ENCODE data around the gene DQX1.
A peak's percentile ranks its signal among the peaks of the same experiment; 100 is the strongest.
"Not testable (repeated sequence)": the region's sequence is repeated elsewhere in the genome, so short reads cannot be mapped to it uniquely, and the experiment has no call there.

The DQX1 gene

DNA sequence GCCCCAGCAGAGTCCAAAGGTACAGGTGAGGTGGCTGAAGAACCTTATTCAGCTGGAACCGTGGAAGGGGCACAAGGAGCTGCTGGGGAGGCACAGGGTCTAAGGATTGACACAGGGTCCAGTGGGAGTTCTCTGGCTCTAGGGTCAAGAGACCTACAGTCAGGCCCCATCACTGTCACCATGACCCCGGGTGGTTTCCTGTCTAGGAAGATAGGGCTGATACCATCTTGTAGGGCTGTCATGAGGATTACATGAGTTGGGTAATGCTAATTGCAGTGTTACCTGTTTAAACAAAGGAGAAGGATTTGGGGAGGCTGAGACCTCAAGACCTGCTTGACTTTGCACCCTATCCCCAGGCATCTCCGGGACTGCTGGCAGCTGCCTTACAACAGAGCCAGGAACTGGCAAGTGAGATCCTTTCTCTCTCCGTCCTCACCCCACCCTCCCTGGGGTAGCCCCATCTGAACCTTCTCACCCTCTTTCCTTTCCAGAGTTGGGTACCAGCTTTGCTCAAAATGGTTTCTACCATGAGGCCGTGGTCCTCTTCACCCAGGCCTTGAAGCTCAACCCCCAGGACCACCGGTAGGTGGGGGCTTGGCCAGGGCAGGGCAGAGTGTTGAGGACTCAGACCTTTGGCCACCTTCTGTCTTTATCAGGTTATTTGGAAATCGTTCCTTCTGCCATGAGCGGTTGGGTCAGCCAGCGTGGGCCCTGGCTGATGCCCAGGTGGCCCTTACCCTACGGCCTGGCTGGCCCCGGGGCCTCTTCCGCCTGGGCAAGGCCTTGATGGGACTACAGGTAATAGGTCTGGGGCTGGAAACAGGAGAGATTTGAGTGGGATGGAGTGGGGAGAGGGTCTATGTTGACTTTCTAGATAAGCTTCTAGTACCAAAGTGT is 34.1 kb downstream of the DQX1 start:
- DNase-seq: no peak

DNA sequence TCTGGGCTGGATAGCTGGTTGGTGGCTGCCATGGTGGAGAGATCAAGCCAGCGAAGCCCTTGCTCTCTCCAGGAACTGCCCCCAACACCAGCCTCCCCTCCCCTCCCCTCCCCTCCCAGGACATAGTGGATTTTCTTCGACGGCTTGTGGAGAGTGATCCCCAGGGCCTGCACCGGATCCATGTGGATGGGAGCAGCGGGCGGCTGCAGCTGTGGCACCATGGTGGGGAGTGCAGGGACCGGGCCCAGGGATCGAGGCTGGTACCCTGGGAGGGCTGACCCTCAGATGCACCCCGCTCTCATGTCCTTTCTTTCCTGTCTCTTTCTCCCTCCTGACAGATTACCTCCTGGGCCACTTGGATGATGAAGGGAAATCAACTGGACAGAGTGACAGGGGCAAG is 36.1 kb downstream of the DQX1 start:
- DNase-seq: no peak

DNA sequence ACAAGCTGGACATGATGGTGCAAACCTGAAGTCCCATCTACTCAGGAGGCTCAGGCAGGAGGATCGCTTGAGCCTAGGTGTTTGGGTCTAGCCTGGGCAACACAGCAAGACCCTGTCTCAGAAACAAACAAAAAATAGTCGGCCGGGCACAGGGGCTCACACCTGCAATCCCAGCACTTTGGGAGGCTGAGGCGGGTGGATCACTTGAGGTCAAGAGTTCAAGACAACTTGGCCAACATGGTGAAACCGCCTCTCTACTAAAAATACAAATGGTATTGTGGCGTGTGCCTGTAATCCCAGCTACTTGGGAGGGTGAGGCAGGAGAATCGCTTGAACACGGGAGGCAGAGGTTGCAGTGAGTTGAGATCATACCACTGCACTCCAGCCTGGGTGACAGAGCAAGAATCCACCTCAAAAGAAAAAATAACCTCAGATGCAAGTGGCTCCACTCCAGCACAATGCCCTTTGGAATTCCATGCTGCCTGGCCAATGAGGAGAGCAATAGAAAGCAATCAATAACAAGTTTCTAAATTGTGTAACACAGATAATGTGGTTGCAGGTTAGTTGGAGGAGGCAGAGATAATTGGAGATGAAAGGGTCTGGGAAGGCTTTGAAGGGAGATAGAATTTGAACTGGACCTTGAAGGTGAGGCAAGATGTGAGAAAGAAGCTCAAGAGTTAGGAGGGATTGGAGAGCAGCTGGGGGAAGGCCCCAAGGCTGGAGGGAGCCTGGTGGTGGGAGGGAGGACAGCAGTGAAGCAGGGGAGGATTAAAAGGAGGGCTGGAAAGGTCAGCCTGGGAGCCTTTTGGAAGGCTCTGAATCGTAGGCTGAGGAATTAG is 37.2 kb downstream of the DQX1 start:
- DNase-seq: no peak

DNA sequence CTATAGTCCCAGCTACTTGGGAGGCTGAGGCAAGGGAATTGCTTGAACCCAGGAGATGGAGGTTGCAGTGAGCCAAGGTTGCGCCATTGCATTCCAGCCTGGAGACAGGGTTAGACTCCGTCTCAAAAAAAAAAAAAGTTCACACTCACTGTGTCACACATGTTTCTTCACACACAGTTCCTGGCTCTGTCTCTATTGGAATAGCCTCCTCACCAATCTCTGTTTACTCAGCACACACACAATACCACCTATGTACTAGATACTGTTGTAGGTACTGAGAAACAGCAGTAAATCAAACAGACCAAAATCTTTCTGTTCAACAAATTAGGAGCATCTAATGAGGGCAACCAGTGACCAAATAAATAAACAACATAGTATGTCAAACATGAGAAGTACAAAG is 39.9 kb downstream of the DQX1 start:
- DNase-seq: no peak

DNA sequence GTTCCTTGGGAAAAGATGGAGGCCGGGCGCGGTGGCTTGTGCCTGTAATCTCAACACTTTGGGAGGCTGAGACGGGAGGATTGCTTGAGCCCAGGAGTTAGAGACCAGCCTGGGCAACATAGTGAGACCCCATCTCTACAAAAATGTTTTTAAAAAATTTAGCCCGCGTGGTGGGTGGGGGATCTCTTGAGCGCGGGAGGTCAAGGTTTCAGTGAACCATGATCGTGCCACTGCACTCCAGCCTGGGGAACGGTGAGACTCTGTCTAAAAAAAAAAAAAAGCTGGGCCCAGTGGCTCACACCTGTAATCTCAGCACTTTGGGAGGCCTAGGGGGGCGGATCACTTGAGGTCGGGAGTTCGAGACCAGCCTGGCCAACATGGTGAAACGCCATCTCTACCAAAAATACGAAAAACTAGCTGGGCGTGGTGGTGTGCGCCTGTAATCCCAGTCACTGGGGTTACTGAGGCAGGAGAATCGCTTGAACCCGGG is 42.3 kb downstream of the DQX1 start:
- DNase-seq: not testable (repeated sequence)

DNA sequence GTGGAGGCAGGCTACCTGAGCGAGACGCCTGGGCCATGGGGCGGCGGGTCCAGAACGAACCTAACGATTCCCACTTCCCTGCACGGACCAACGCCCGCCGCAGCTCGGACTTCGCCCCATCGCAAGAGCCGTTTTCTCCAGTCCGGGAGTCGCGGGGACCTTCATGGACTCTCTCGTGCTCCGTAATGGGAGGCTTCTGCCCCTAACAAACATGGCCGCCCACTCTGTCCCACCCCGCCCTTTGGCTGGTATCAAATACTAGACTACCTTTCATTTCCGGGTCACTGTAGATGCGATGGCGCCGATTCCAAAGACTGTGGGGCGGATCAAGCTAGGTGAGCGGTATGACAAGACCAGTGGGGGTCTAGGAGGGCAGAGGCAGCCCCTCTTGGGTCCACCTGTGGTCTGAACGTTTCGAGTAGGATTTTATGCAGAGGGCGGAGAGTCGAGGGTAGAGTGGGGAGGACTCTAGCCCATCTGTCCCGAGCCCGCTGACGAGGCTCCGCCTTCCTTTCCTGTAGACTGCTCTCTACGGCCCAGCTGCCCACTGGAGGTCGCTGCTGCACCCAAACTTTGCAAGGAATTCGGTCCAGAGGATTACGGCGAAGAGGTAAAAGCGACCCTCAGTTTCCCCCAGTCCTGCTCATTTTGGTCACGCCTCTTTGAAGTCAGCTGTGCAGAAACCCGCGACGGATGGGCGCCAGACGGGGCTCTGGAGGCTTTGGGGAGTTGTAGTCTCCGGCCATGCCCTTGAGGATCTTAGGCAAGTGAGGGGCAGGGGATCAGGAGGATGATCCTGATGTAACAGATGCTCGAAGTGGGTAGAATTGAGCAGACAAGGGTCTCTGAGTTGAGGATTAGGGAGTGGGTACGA is 43.0 kb downstream of the DQX1 start, which contains the start of the genes CCDC142 and TTC31:
Gene CCDC142 (minus strand): TSS at position 198 of the 874 bp plus-strand sequence. CDS start 161 bp downstream, at position 37.
Gene TTC31 (plus strand): TSS at position 281 of the 874 bp plus-strand sequence. CDS start 15 bp downstream, at position 296.
- DNase-seq: peak; percentile 84 to 99 (median 99)

DNA sequence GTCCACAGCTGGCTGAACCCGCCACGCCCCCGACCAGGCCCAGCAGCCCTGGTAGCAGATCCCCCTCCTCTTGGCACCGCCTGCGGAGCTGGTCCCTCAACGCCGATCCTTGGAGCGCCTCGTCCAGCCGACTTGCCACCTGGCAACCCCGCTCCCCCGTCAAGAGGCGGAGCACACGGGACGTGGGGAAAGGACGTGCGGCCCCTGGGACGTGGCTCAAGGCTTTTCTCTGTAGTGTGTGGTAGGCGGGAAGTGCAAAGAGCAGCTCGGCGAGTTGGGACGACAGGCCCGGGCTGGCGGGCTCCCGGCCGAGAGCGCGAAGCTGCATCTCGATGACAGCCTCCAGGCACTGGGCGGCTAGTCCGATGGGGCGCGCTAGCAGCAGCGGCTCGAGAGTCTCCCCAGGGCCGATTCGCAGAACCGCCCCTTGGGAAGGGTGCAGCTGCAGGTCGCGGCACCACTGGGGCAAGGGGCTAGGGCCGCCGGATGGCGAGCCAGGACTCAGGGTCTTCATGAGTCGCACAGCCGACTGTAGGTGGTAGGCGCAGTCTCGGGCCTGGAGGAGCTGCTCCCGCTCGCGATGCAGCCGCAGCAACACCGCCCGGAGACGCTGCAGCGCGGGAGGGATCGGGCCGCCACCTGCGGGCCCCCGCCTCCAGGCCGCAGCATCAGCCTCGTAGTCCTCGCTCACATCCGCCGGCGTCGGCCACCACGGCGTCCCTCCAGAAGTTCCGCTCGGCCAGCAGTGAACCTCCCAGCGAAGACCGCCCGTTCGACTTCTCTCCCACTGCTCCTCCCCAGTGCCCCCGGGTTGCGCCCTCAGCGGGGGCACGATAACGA is 43.9 kb downstream of the DQX1 start:
- DNase-seq: peak in 2 of 3 experiments; percentile 70 to 95

DNA sequence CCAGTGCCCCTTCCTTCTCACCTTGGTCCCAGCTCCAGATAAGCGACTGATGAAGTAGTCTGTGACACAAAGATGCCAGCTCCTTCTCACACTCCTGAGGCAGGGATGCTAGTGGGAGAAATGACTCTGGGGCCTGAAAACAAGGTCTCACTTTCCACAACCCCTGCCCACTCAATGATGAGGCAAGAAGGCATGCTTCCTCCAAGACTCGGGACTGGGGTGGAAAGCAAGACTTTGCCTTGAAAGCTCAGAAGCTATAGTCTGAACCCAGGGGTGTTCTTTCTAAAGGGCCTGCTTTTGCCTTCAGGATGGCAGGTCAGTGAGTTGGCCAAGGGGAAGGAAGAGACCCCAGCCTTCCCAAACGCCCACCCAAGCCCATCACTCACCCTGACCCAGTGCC is 44.6 kb downstream of the DQX1 start:
- DNase-seq: no peak

DNA sequence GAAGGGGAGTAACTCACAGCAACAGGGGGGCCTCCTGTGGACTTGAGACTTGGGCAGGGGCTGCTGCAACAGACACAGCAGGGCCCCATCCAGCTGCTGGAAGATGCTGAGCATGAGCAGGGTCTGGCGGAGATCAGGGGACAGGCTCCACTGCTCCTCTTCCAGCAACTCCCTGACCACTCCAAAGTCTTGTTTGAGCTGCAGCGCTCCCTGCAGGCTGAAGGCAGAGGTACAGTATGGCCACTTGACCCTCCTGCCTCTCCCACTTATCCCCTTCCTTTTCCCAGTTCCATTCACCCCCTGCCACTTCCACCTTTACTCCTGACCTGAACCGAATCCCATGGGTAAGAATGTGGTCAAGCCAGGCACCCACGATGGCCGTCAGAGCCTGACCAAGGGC is 51.1 kb downstream of the DQX1 start:
- no peak for DNase-seq

DNA sequence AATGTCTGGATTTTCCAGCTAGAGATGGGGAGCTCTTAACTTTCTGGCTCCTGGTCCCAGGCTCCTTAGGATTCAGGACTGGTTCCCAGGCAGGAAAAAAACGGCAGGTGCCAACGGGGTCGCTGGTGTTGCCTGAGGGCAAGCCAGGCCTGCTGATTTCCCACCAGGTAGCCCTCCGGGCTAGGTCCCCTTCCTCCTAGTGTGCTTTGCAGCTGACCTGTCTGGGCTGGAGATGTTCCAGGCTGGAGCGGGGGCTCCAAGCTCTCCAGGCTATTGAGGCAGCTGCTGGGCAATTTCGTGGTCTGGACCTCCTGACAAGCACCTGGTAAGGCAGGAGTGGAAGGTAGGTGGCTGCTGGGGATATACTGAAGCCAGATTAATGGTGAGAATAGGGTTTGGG is 51.5 kb downstream of the DQX1 start:
- no peak for DNase-seq

DNA sequence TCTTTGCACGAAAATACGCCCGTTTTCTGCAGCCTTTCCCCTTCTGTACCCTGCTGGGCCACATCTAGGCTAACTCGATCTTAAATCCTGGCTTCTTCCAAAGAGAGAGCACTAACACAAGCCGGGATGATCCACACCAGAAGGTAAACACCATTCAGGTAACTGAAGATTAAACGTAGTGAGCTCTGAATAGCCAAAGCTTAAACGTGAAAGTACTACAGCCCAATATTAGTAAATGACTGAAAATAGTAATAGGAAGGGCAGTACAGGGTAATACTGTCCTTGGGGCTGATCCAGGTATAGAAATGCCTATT is 53.1 kb downstream of the DQX1 start:
- no peak for DNase-seq

DNA sequence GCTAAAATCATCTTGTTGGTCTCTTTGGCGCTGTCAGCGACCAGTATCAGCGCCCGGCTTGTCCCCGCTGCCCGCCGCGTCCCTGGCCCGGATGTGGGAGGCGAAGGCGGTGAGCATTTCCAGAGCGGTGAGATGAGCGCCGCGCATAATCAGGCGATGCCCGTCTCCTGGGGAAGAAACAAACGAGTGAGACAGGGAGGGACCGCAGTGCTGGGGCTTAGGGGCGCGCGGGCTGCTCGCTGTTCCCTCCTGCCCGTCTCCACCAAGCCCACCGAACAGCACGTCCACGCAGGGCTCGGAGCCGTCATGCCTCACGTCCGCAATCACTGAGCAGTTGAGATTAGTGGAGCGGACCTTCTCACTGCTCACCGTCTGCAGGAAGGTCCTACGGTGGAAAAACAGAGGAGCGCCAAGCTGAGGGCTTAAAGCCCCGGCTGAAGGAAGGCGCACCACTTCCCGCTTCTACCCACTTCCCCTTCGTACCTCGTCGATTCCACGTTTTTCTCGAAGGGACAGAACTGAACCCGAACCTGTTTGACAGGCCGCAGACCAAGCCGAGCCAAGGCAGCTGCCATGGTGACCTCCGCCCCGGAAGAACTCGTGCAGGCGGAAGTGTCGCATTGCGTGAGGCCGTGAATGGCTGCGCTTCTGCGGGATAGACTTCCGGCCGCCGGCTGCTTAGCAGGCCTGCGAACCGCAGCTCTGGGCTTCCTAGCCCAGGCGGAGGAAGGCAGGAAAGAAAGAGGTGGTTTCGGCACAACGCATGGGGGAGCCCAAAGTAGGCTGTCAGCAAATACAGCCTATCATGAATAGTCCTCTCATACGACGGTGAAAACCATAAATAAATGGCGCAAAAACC is 53.7 kb downstream of the DQX1 start, which contains the start of gene MRPL53:
Gene MRPL53 (minus strand): TSS at position 595 of the 859 bp plus-strand sequence. CDS start 20 bp downstream, at position 575.
- DNase-seq: peak; percentile 86 to 98 (median 97)

DNA sequence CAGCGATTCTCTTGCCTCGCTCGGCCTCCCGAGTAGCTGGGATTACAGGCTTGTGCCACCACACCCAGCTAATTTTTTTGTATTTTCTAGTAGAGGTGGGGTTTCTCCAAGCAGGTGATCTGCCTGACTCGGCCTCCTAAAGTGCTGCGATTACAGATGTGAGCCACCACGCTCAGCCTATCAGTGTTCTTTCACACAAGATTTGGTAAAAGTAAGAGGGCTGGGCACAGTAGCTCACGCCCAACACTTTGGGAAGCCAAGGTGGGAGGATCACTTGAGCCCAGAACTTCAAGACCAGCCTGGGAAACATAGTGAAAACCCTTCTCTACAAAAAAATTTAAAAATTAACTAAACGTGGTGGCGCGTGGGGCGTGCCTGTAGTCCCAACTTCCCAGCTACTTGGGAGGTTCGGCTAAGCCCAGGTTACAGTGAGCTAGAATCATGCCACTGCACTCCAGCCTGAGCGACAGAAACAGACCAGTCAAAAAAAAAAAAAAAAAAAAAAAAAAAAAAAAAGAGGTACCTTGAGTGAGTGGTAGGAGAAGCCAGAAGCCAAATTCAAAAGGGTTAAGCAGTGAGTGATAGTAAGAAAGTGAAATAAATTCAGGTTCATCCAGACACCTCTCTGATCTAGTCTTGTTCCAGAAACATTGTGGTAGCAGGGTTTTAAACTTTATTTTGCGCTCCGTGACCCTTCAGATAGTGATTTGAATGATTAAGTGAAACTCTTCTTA is 54.5 kb downstream of the DQX1 start:
- peak in 1 of 3 experiments; percentile 47 for DNase-seq

DNA sequence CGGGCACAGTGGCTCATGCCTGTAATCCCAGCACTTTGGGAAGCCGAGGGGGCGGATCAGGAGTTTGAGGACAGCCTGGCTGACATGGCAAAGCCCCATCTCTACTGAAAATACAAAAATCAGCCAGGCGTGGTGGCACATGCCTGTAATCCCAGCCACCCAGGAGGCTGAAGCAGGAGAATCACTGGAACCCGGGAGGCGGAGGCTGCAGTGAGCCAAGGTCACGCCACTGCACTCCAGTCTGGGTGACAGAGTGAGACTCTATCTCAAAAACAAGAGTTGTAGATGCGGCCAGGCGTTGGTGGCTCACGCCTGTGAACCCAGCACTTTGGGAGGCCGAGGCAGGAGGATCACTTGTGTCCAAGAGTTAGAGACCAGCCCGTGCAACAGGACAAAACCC is 55.3 kb downstream of the DQX1 start:
- not testable (repeated sequence) for DNase-seq
